ENCODE results near the gene ICE1.

Gene ICE1

DNA sequence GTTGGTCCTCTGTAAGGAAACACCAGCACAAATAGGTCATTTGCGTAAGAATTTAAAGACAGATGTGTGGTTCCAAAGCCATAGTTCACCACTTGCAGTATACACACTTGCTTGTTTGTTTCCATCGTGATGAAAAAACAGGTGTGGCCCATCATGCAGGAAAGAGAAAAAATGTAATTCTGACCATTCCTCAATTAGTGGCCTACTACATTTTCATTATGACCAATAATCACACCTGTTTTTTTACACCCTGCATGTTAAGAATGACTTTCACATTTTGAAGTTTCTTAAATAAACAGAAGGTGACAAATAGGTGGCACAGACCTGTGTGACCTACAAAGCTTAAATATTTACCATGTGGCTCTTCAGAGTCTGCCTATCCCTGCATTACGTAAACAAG lies 2.2 kb upstream of the ICE1 start:
- Histone ChIP-seq H3K18ac (ENCODE audit: low read depth in 1 of 2, low read length in 2 of 2) (no peak overlapping the region), H3K36me3 (ENCODE audit: control insufficient read depth in 1 of 2, insufficient read depth in 2 of 2, low read depth in 1 of 2, low read length in 2 of 2) (no peaks in the 10 kb centered on the region), H2BK5ac (ENCODE audit: low read depth, low read length, poor library complexity, severe bottlenecking) (no peak overlapping the region), H3K79me1 (replicated peaks; ENCODE audit: low read length, poor library complexity, severe bottlenecking) (no peaks in the 10 kb centered on the region), H2BK12ac (ENCODE audit: low read length in 2 of 2) (no peak overlapping the region), H3K27me3 (ENCODE audit: control insufficient read depth in 1 of 2, insufficient read depth in 1 of 2, low read length in 2 of 2) (no peaks in the 10 kb centered on the region), H2BK120ac (ENCODE audit: low read depth, low read length) (no peak overlapping the region), H4K91ac (ENCODE audit: low read length) (no peak overlapping the region), H2AK5ac (ENCODE audit: low read length, severe bottlenecking) (no peak overlapping the region), H2AFZ (ENCODE audit: low read depth, low read length) (no peak overlapping the region), H3K4me2 (ENCODE audit: low read length, poor library complexity, severe bottlenecking) (no peak overlapping the region), H3K23ac (ENCODE audit: low read length in 2 of 2) (no peak overlapping the region), H2BK15ac (ENCODE audit: low read depth, poor library complexity, severe bottlenecking) (no peak overlapping the region), H3K9me3 (ENCODE audit: control insufficient read depth, low read length) (no peaks in the 10 kb centered on the region), H3K9ac (ENCODE audit: low read length) (peak overlapping the region; percentile 49), H3K27ac (ENCODE audit: low read length, poor library complexity, severe bottlenecking) (peak overlapping the region; percentile 13), H3K14ac (ENCODE audit: low read length in 2 of 2) (no peak overlapping the region), H3K4me1 (ENCODE audit: control insufficient read depth, insufficient read depth, low read depth, low read length) (peaks cover 13% of the 10 kb centered on the region), H4K8ac (ENCODE audit: low read length) (no peak overlapping the region), H3K4me3 (ENCODE audit: insufficient read depth in 1 of 2, low read depth in 1 of 2, low read length in 2 of 2) (no peak overlapping the region), H3K4ac (ENCODE audit: low read depth in 1 of 2, low read length in 2 of 2) (no peak overlapping the region)
- WGBS = 85% methylated on average over 2 of the region's 3 CpGs
- DNase-seq = no peak

DNA sequence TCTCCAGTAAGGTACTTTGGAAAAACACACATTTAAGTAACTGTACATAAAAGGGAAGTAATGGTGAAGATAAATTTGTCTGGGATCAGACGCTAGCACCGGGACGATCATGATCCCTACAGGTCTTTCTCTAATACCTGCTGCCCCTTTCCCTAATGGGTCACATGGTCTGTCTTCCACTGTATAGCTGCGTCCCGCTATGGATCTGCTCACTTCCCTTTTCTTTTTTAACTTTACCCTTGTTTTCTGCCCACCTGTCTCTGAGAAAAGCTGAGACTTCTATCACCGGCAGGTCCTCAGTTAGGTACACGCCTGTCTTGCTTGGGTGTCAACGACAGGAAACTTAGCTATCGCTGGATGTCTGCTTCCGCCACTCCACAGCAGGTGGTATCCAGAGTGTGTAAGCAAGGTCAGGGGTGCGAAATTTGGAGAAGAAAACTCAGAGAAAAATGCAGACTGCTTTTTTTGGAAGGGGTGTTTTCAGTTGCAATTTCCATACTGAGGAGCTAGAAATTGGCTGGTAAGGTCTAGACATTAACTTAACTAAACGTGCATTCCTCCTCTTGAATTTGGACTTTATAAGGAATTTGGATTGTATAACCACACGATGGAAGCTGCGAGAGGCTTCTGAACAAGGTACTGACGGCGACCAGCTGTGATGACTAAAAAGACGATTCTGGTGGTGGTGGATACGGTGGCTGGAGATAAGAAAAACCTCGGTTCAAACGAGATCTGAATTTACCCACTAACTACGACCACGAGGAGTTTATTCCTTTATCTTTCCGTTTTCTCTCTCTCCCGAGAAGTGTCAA lies 1.1 kb upstream of the ICE1 start:
- Histone ChIP-seq H4K91ac (ENCODE audit: low read length) (peak overlapping the region; percentile 95), H2AK5ac (ENCODE audit: low read length, severe bottlenecking) (peak overlapping the region; percentile 93), H3K9me3 (ENCODE audit: control insufficient read depth, low read length) (no peaks in the 10 kb centered on the region), H2BK120ac (ENCODE audit: low read depth, low read length) (no peak overlapping the region), H2BK12ac (ENCODE audit: low read length in 2 of 2) (no peak overlapping the region), H3K36me3 (ENCODE audit: control insufficient read depth in 1 of 2, insufficient read depth in 2 of 2, low read depth in 1 of 2, low read length in 2 of 2) (no peaks in the 10 kb centered on the region), H3K27me3 (ENCODE audit: control insufficient read depth in 1 of 2, insufficient read depth in 1 of 2, low read length in 2 of 2) (no peaks in the 10 kb centered on the region), H3K4me1 (ENCODE audit: control insufficient read depth, insufficient read depth, low read depth, low read length) (peaks cover 13% of the 10 kb centered on the region), H3K9ac (ENCODE audit: low read length) (peak overlapping the region; percentile 93), H2AFZ (ENCODE audit: low read depth, low read length) (peak overlapping the region; percentile 68), H3K14ac (ENCODE audit: low read length in 2 of 2) (no peak overlapping the region), H2BK5ac (ENCODE audit: low read depth, low read length, poor library complexity, severe bottlenecking) (no peak overlapping the region), H3K4me2 (ENCODE audit: low read length, poor library complexity, severe bottlenecking) (peak overlapping the region; percentile 52), H3K18ac (ENCODE audit: low read depth in 1 of 2, low read length in 2 of 2) (peak overlapping the region; percentile 73 to 87), H3K23ac (ENCODE audit: low read length in 2 of 2) (no peak overlapping the region), H4K8ac (ENCODE audit: low read length) (peak overlapping the region; percentile 92), H3K79me1 (replicated peaks; ENCODE audit: low read length, poor library complexity, severe bottlenecking) (no peaks in the 10 kb centered on the region), H3K27ac (ENCODE audit: low read length, poor library complexity, severe bottlenecking) (peak overlapping the region; percentile 36), H3K4me3 (ENCODE audit: insufficient read depth in 1 of 2, low read depth in 1 of 2, low read length in 2 of 2) (peak overlapping the region; percentile 70 to 88), H3K4ac (ENCODE audit: low read depth in 1 of 2, low read length in 2 of 2) (peak overlapping the region; percentile 20 to 46), H2BK15ac (ENCODE audit: low read depth, poor library complexity, severe bottlenecking) (no peak overlapping the region)
- WGBS = 37% methylated on average over 17 of the region's 24 CpGs
- no peak for DNase-seq

DNA sequence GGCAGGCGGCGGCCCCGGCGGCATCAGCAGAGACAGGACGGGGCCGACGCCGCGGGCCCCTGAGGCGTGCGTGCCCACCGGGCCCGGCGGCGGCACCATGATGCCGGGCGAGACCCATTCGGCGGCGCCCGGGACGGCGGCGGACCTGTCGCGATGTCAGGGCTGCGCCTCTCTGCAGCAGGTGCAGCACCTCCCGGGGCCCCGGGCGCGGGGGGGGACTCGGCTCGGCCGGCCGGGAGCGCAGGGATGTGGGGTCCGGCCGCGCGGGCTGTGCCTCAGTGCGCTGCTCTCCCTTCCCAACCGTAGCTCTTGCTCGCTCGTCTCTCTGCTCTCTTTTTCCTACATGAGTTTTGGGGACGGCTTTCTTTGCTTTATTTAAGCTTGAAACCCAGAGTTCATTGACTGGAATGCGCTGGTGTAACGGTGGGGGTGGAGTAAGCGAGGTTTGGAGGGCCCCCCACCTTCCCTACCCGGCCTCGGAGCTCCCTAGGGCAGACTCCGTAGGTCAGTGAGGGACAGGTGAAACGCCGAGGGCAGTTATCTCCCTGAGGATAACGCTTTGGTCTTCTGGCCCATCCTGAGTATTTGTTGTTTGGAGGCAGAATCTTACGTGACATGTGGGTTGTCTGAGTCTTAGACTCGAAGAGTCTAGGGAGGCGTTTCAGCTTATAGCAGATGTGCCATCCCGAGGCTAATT lies 490 bp downstream of the ICE1 start:
- Histone ChIP-seq H4K91ac (ENCODE audit: low read length) (peak overlapping the region; percentile 40), H2BK12ac (ENCODE audit: low read length in 2 of 2) (no peak overlapping the region), H3K4me2 (ENCODE audit: low read length, poor library complexity, severe bottlenecking) (peak overlapping the region; percentile 91), H3K14ac (ENCODE audit: low read length in 2 of 2) (no peak overlapping the region), H3K9ac (ENCODE audit: low read length) (peak overlapping the region; percentile 93), H3K36me3 (ENCODE audit: control insufficient read depth in 1 of 2, insufficient read depth in 2 of 2, low read depth in 1 of 2, low read length in 2 of 2) (peaks cover 0 to 4% of the 10 kb centered on the region in 2 experiments), H3K18ac (ENCODE audit: low read depth in 1 of 2, low read length in 2 of 2) (peak overlapping the region; percentile 34 to 41), H3K4me3 (ENCODE audit: insufficient read depth in 1 of 2, low read depth in 1 of 2, low read length in 2 of 2) (peak overlapping the region; percentile 94 to 96), H2BK120ac (ENCODE audit: low read depth, low read length) (peak overlapping the region; percentile 23), H3K9me3 (ENCODE audit: control insufficient read depth, low read length) (peaks cover 4% of the 10 kb centered on the region), H3K4ac (ENCODE audit: low read depth in 1 of 2, low read length in 2 of 2) (peak overlapping the region in 1 of 2 experiments; percentile 68), H3K27me3 (ENCODE audit: control insufficient read depth in 1 of 2, insufficient read depth in 1 of 2, low read length in 2 of 2) (no peaks in the 10 kb centered on the region), H3K79me1 (replicated peaks; ENCODE audit: low read length, poor library complexity, severe bottlenecking) (peaks cover 4% of the 10 kb centered on the region), H2BK5ac (ENCODE audit: low read depth, low read length, poor library complexity, severe bottlenecking) (no peak overlapping the region), H4K8ac (ENCODE audit: low read length) (peak overlapping the region; percentile 67), H2AFZ (ENCODE audit: low read depth, low read length) (peak overlapping the region; percentile 57), H3K4me1 (ENCODE audit: control insufficient read depth, insufficient read depth, low read depth, low read length) (peaks cover 13% of the 10 kb centered on the region), H3K23ac (ENCODE audit: low read length in 2 of 2) (peak overlapping the region in 1 of 2 experiments; percentile 70), H2BK15ac (ENCODE audit: low read depth, poor library complexity, severe bottlenecking) (no peak overlapping the region), H2AK5ac (ENCODE audit: low read length, severe bottlenecking) (no peak overlapping the region), H3K27ac (ENCODE audit: low read length, poor library complexity, severe bottlenecking) (no peak overlapping the region)
- peak; percentile 24 for DNase-seq
- 1% methylated on average over 40 of the region's 58 CpGs for WGBS

DNA sequence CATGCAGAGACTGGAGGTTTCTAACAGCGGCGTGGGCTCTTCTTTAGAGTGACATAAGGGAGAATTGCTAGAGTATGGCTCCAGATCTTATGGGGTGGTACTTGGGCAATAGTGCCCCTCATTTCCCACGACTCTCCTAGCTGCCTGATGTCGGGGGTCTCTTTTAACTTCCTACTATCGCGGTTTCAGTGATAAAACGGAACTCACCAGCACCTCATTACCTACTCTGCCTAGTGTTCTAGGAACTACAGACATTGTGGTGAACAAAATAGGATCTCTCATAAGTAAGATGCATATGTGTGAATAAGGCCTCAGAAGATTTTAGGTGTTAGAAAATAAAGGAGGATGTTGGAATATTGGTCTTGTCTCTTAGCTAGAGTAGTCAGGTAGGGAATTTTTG lies 1.1 kb downstream of the ICE1 start:
- Histone ChIP-seq H3K9me3 (ENCODE audit: control insufficient read depth, low read length) (peaks cover 4% of the 10 kb centered on the region), H3K4me1 (ENCODE audit: control insufficient read depth, insufficient read depth, low read depth, low read length) (peaks cover 13% of the 10 kb centered on the region), H2BK120ac (ENCODE audit: low read depth, low read length) (no peak overlapping the region), H3K36me3 (ENCODE audit: control insufficient read depth in 1 of 2, insufficient read depth in 2 of 2, low read depth in 1 of 2, low read length in 2 of 2) (peaks cover 0 to 8% of the 10 kb centered on the region in 2 experiments), H2AFZ (ENCODE audit: low read depth, low read length) (no peak overlapping the region), H3K4ac (ENCODE audit: low read depth in 1 of 2, low read length in 2 of 2) (no peak overlapping the region), H3K4me2 (ENCODE audit: low read length, poor library complexity, severe bottlenecking) (peak overlapping the region; percentile 91), H2BK15ac (ENCODE audit: low read depth, poor library complexity, severe bottlenecking) (no peak overlapping the region), H3K27me3 (ENCODE audit: control insufficient read depth in 1 of 2, insufficient read depth in 1 of 2, low read length in 2 of 2) (no peaks in the 10 kb centered on the region), H2AK5ac (ENCODE audit: low read length, severe bottlenecking) (no peak overlapping the region), H4K8ac (ENCODE audit: low read length) (no peak overlapping the region), H3K18ac (ENCODE audit: low read depth in 1 of 2, low read length in 2 of 2) (no peak overlapping the region), H3K9ac (ENCODE audit: low read length) (peak overlapping the region; percentile 93), H4K91ac (ENCODE audit: low read length) (no peak overlapping the region), H2BK12ac (ENCODE audit: low read length in 2 of 2) (no peak overlapping the region), H3K27ac (ENCODE audit: low read length, poor library complexity, severe bottlenecking) (no peak overlapping the region), H3K4me3 (ENCODE audit: insufficient read depth in 1 of 2, low read depth in 1 of 2, low read length in 2 of 2) (peak overlapping the region in 1 of 2 experiments; percentile 94), H3K14ac (ENCODE audit: low read length in 2 of 2) (no peak overlapping the region), H2BK5ac (ENCODE audit: low read depth, low read length, poor library complexity, severe bottlenecking) (no peak overlapping the region), H3K23ac (ENCODE audit: low read length in 2 of 2) (no peak overlapping the region), H3K79me1 (replicated peaks; ENCODE audit: low read length, poor library complexity, severe bottlenecking) (peaks cover 6% of the 10 kb centered on the region)
- DNase-seq = no peak
- WGBS = 59% methylated on average over 2 of the region's 7 CpGs
